Activated gamma-delta T cell treated with anti-CD3 and anti-CD28 coated beads, Interleukin-2, amount 50 U/mL, for 16 hours (primary cell): Measurements from ENCODE around the gene BAHCC1.

Experiments used
- DNase-seq: peaks from one replicate; pipeline ENCODE4 v3.0.0-alpha.2; 2020; ENCODE audit warnings: low read depth

Gene BAHCC1

GRCh38 chr17:81367171-81367570 lies 28.1 kb upstream of the BAHCC1 start:
- DNase-seq, result no peak

GRCh38 chr17:81368161-81369022 lies 26.9 kb upstream of the BAHCC1 start:
- no peak for DNase-seq

GRCh38 chr17:81370294-81370693 lies 25.0 kb upstream of the BAHCC1 start:
- no peak for DNase-seq

GRCh38 chr17:81371910-81372760 lies 23.1 kb upstream of the BAHCC1 start:
- no peak for DNase-seq

- no peak for DNase-seq
Measured at GRCh38 chr17:81373536-81374160, 21.6 kb upstream of the BAHCC1 start.

GRCh38 chr17:81374890-81375289 lies 20.4 kb upstream of the BAHCC1 start:
- no peak for DNase-seq

GRCh38 chr17:81376946-81377714 lies 18.1 kb upstream of the BAHCC1 start:
- DNase-seq, result no peak

GRCh38 chr17:81378941-81379511 lies 16.2 kb upstream of the BAHCC1 start:
- no peak for DNase-seq

GRCh38 chr17:81379523-81379942 lies 15.7 kb upstream of the BAHCC1 start:
- no peak for DNase-seq

GRCh38 chr17:81380131-81380530 lies 15.1 kb upstream of the BAHCC1 start:
- DNase-seq, result no peak

GRCh38 chr17:81380666-81381518 lies 14.4 kb upstream of the BAHCC1 start:
- no peak for DNase-seq

- no peak for DNase-seq
Measured at GRCh38 chr17:81381632-81382577, 13.4 kb upstream of the BAHCC1 start.

GRCh38 chr17:81382851-81383250 lies 12.4 kb upstream of the BAHCC1 start:
- DNase-seq, result no peak

GRCh38 chr17:81383504-81384421 lies 11.5 kb upstream of the BAHCC1 start:
- no peak for DNase-seq

- DNase-seq, result no peak
Measured at GRCh38 chr17:81384929-81385319, 10.3 kb upstream of the BAHCC1 start.

- DNase-seq, result no peak
Measured at GRCh38 chr17:81385320-81386111, 9.7 kb upstream of the BAHCC1 start.

- DNase-seq, result no peak
Measured at GRCh38 chr17:81386141-81386645, 9.1 kb upstream of the BAHCC1 start.
